C4-2B (cell line): ENCODE data around the gene NAA40.
"Not testable (repeated sequence)": the region's sequence is repeated elsewhere in the genome, so short reads cannot be mapped to it uniquely, and the experiment has no call there.

Source experiments
- H3K27ac ChIP-seq: fragments of 450-650 bp; 2 replicates; pipeline ENCODE4 v1.5.1; 2017
- ZFX ChIP-seq: fragments of 450-650 bp; IDR thresholded peaks from 2 replicates; pipeline ENCODE4 v1.6.1; 2017
- TF ChIP-seq, protein P1 (sequence below): fragments of 450-650 bp; conservative IDR thresholded peaks from 2 replicates; pipeline ENCODE4 v1.5.1; 2017; ENCODE audit warnings: mild to moderate bottlenecking

NAA40 gene

DNA sequence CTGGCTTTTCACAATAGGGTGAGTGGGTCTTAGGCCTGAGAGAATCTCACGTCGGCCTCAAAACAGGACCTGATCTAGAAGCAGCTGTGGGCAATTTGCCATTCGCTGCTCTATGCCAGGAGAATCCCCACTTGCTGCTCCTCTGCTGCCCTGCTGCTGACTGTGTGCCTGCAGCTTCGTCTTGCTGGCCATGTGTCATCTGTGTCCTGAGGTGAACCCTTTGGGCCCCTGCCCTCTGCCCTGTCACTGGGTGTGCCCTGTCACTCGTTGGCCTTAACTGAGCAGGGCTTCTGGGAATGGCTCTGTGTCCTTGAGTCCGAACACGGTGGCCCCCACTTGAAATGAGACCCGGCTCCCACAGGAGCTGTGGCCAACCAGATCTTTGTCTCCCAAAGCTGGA is 6.2 kb downstream of the NAA40 start:
- peak overlapping the region; percentile 45 for H3K27ac ChIP-seq
- TF ChIP-seq, protein P1, sequence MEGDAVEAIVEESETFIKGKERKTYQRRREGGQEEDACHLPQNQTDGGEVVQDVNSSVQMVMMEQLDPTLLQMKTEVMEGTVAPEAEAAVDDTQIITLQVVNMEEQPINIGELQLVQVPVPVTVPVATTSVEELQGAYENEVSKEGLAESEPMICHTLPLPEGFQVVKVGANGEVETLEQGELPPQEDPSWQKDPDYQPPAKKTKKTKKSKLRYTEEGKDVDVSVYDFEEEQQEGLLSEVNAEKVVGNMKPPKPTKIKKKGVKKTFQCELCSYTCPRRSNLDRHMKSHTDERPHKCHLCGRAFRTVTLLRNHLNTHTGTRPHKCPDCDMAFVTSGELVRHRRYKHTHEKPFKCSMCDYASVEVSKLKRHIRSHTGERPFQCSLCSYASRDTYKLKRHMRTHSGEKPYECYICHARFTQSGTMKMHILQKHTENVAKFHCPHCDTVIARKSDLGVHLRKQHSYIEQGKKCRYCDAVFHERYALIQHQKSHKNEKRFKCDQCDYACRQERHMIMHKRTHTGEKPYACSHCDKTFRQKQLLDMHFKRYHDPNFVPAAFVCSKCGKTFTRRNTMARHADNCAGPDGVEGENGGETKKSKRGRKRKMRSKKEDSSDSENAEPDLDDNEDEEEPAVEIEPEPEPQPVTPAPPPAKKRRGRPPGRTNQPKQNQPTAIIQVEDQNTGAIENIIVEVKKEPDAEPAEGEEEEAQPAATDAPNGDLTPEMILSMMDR, result no peak
- TF ChIP-seq ZFX, result no peak

DNA sequence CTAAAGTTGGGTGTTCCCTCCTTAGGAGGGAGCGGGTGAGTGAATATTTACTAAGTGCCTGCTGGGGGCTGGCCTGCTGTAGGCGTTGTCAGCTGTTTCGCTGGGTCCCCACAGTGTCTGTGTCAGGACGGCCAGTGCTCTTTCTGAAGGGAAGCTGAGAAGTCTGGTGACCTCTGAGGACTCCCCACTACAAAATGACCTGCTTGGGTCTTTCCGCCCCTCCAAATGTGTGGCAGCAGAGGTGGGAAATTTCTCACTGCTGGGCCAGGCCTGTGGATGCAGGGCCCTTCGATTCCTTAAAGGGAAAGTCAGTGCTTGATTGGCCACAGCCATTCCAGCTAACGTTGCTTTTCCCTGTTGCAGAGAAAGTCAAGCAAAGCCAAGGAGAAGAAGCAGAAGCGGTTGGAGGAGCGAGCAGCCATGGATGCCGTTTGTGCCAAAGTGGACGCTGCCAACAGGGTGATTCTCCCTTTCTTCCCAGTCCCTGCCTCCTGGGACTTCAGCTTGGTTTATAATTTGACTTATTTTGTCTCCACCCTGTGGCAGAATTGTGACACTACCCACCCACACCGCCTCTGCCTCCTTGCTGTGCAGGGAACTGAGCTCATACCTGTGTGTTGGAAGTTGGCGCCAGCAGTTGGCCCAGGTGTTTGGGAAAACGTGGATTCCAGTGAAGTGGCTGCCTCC is 6.8 kb downstream of the NAA40 start:
- TF ChIP-seq, protein P1, result peak; percentile 86
- TF ChIP-seq ZFX, result no peak
- peak overlapping the region; percentile 45 for H3K27ac ChIP-seq

DNA sequence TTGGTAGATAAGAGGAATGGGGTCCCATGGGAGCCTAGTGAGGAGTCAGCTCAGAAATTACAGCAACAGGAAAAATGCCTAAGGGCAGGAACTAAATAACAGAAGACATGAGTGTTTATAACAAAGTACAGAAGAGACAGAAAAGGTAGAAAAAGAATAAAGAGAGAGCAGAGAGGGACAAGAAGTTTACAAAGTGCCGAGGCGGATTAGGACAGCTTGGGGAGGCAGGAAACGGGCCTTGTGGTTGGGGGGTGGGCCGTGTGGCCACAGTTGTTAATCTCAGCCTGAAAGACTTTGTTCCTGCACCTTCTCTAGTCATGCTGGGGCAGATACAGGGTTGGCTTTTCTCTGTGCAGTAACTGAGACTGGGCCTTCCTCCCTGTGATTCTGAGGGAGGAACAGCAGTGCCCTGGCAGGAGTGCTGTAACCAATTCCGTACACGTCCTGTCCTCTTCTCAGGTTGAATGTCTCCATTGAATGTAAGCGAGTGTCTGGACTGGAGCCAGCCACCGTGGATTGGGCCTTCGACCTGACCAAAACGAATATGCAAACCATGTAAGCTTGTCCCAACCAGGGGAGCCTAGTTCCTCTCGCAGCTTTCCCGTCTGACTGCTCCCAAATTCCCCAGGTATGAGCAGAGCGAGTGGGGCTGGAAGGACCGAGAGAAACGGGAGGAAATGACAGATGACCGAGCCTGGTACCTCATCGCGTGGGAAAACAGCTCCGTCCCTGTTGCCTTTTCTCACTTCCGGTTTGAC is 13.2 kb downstream of the NAA40 start:
- TF ChIP-seq ZFX, result no peak
- TF ChIP-seq, protein P1, result no peak
- no peak overlapping the region for H3K27ac ChIP-seq

DNA sequence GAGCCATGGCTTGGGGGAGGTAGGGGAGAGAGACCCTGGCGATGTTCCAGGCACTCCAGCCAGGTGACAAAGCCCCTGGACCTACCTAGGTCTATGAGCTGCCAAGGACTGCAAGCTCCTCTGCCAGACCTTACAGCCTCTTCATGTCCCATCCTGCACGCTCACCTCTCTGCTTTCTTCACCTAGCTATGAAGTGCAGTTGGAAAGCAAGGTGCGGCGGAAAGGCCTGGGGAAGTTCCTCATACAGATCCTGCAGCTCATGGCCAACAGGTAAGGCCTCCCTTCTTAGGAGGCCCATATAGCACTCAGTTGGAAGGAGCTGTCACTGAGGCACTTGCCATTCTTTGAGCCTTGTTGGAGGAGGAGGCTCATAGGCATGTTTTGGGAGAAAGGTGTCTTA is 13.8 kb downstream of the NAA40 start:
- TF ChIP-seq ZFX, result no peak
- TF ChIP-seq, protein P1, result no peak
- H3K27ac ChIP-seq, result no peak overlapping the region

DNA sequence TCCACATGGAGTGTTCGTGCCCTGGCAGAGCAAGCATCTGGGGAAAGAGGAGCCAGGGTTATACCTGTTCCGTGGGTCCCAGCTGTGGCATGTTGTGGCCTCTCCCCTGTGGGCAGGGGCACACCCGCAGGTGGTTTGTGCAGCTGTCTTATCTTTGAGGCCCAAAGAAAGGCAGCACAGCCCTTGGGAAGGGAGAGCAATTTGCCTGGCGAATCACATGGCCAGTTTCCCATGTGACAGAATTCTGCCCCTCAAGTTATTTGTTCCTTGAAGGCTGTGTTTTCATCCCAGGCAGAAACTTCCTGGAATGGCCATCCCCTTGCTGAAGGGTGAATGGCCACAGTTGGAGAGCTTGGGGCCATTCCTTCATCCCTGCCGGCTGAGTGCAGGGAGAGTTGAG is 19.2 kb downstream of the NAA40 start:
- no peak for TF ChIP-seq ZFX
- TF ChIP-seq, protein P1, result no peak
- no peak overlapping the region for H3K27ac ChIP-seq

DNA sequence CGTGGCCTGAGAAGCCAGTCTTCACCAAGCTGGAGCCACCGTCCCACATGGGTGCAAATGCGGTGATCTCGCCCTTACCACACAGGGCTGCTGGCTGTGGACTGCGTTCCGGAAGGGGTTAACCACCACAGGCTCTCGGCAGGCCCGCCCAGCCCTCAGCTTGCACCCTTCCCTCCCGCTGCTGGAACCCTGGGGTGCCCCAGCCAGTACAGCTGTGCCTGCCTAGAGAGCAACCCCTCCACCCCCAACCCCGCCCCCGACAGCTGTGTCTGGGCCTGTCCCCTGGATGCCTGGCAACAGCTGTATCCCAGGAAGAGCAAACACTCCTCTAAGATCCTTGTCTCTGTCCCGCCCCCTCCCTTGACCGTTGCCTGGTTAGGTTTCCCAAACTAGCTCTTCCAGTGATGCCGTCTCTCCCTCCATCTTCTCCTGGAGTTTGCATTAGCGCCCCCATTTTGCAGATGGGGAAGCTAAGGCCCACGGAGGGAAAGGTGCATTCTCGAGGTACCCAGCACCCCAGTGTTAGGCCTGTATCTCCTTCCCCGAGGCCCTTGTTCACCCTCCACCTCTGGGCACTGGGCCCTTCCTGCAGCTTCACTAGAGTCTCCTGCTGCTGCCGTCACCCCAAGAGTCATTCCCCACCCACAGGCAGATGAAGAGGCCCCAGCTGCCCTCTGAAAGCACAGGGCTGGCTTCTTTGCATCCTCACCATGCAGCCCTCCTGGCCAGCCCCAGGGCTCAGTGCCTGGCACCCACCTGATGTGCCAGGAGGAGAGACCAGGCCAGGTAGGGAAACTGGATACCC is 23.0 kb downstream of the NAA40 start:
- TF ChIP-seq ZFX, result no peak
- TF ChIP-seq, protein P1, result no peak
- no peak overlapping the region for H3K27ac ChIP-seq

DNA sequence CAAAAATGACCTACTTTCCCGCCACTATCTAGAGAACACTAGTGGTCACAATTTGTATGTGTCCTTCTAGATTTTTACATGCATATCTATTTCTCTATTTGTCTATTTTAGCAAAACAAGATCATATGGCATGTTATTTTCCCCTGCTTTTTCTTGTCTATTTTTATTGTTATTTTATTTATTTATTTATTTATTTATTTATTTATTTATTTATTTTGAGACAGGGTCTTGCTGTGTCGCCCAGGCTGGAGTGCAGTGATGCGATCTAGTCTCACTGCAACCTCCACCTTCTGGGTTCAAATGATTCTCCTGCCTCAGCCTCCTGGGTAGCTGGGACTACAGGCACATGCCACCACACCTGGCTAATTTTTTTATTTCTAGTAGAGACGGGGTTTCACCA is 25.1 kb downstream of the NAA40 start:
- H3K27ac ChIP-seq, result not testable (repeated sequence)
